Measurements from ENCODE around the gene B3GNT5.

The B3GNT5 gene

DNA sequence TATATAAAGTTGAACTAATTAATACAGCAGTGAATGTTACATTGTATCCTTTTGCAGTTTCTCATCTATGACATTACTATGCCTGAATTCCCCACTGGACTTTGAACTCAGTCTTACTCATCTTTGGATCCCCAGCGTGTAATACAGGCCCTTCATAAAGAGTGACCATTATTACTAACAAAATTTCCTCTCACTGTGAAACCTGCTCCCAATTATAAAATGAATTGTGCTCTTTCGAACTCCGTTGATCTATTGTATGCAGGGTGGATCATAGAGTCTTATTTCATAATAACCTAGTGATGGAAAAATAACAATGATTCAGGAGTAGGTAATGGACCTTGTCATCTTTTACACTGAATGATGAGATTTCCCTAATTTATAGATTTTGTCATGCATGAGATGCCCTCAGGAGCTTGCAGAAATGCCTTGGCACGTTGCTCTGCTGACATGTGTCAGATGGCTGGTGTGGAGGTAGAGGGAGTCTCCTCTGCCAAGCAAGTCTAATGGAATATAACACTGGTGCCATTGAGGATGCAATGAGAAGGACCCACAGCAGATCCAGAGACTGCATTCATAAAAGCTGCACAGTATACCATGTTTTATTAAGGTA, 25.5 kb downstream of the B3GNT5 start:
- DNase-seq, result no peak
- TF ChIP-seq, protein P1, sequence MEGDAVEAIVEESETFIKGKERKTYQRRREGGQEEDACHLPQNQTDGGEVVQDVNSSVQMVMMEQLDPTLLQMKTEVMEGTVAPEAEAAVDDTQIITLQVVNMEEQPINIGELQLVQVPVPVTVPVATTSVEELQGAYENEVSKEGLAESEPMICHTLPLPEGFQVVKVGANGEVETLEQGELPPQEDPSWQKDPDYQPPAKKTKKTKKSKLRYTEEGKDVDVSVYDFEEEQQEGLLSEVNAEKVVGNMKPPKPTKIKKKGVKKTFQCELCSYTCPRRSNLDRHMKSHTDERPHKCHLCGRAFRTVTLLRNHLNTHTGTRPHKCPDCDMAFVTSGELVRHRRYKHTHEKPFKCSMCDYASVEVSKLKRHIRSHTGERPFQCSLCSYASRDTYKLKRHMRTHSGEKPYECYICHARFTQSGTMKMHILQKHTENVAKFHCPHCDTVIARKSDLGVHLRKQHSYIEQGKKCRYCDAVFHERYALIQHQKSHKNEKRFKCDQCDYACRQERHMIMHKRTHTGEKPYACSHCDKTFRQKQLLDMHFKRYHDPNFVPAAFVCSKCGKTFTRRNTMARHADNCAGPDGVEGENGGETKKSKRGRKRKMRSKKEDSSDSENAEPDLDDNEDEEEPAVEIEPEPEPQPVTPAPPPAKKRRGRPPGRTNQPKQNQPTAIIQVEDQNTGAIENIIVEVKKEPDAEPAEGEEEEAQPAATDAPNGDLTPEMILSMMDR (IDR thresholded peaks at IDR 0.05; ENCODE audit: low read depth, low read length), result no peak

DNA sequence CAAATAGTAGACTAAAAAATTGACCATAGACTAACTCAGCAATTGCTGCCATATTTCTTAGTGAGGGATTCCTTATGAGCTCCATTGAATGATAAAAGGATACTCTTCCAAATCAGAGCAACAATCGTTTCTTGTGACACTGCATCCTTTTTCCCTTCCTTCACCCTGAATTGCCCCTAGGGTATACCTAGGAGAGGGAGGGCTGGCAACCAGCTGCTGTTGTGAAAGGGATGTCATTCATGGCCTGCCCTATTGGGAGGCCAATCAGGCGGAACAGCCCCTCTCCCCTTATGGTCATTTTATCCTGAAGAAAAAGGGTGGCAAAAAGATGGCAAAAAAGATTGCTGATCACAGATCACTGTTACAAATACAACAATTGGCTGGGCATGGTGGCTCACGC, 26.3 kb downstream of the B3GNT5 start:
- Histone ChIP-seq H3K4me1 (no peaks in the 10 kb centered on the region), H3K27me3 (no peaks in the 10 kb centered on the region), H3K36me3 (no peaks in the 10 kb centered on the region), H3K9me3 (no peaks in the 10 kb centered on the region), H3K4me3 (ENCODE audit: low read depth, low read length) (no peak overlapping the region)
- DNase-seq, result no peak
- TF ChIP-seq, protein P1 (IDR thresholded peaks at IDR 0.05; ENCODE audit: low read depth, low read length), result no peak

More for the DNA sequence above, 25.5 kb downstream of the B3GNT5 start:
- H3K36me3 ChIP-seq, result no peaks in the 10 kb centered on the region
- no peak overlapping the region for H3K4me3 ChIP-seq (ENCODE audit: low read depth, low read length)
- no peaks in the 10 kb centered on the region for H3K4me1 ChIP-seq
- no peaks in the 10 kb centered on the region for H3K9me3 ChIP-seq
- no peaks in the 10 kb centered on the region for H3K27me3 ChIP-seq

- Histone ChIP-seq H3K4me1 (peaks cover 4% of the 10 kb centered on the region; the same call in 1 of the 2 replicates), H3K4me3 (ENCODE audit: low read depth, low read length) (no peak overlapping the region), H3K9me3 (no peaks in the 10 kb centered on the region), H3K36me3 (no peaks in the 10 kb centered on the region), H3K27me3 (no peaks in the 10 kb centered on the region)
- TF ChIP-seq, protein P1 (IDR thresholded peaks at IDR 0.05; ENCODE audit: low read depth, low read length), result no peak
- DNase-seq, result no peak
These were observed 28.2 kb downstream of the B3GNT5 start for GRCh38 chr3:183281126-183281797.

- H3K27me3 ChIP-seq, result no peaks in the 10 kb centered on the region
- H3K4me3 ChIP-seq (ENCODE audit: low read depth, low read length), result no peak overlapping the region
- TF ChIP-seq, protein P1 (IDR thresholded peaks at IDR 0.05; ENCODE audit: low read depth, low read length), result no peak
- H3K4me1 ChIP-seq, result peaks cover 5% of the 10 kb centered on the region; the same call in 1 of the 2 replicates
- H3K36me3 ChIP-seq, result no peaks in the 10 kb centered on the region
- no peaks in the 10 kb centered on the region for H3K9me3 ChIP-seq
- DNase-seq, result no peak
These were observed 30.8 kb downstream of the B3GNT5 start for GRCh38 chr3:183283886-183284285.

DNA sequence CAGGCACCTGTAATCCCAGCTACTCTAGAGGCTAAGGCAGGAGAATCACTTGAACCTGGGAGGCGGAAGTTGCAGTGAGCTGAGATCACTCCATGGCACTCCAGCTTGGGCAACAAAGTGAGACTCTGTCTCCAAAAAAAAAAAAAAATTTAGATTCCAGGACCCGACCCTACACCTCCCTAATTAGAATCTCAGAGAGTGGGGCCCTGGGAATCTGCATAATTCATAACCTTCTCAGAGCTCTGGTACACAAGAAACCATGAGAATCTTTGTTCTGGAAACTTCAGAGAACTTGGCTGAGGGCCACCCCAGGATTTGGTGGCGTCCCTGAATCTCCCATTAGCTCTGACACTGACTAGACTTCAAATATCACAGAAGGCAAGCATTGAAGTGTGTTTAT, 31.5 kb downstream of the B3GNT5 start:
- H3K36me3 ChIP-seq, result no peaks in the 10 kb centered on the region
- H3K4me1 ChIP-seq, result peaks cover 5% of the 10 kb centered on the region; the same call in 1 of the 2 replicates
- H3K4me3 ChIP-seq (ENCODE audit: low read depth, low read length), result no peak overlapping the region
- no peaks in the 10 kb centered on the region for H3K9me3 ChIP-seq
- no peak for DNase-seq
- TF ChIP-seq, protein P1 (IDR thresholded peaks at IDR 0.05; ENCODE audit: low read depth, low read length), result no peak
- no peaks in the 10 kb centered on the region for H3K27me3 ChIP-seq

DNA sequence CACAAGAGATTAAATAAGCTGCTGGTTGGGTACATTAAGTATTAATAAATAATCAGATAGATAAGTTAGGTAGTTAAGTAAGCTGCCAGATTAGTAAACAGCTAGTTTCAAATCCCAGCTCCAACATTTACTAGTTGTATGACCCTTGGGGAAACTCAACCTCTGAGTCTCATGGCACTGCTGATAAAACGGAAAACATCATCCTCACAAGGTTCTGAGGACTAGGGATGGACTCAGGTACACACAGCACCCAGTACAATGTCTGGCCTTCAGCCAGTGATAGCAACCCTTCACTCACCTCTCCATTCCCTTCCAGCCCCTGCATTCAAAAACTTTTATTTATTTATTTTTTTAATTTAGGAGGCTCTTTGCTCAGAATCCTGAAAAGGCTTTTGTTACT, 32.3 kb downstream of the B3GNT5 start:
- DNase-seq, result no peak
- no peaks in the 10 kb centered on the region for H3K9me3 ChIP-seq
- peaks cover 5% of the 10 kb centered on the region; the same call in 1 of the 2 replicates for H3K4me1 ChIP-seq
- H3K36me3 ChIP-seq, result no peaks in the 10 kb centered on the region
- H3K27me3 ChIP-seq, result no peaks in the 10 kb centered on the region
- peak overlapping the region; percentile 21 for H3K4me3 ChIP-seq (ENCODE audit: low read depth, low read length)
- TF ChIP-seq, protein P1 (IDR thresholded peaks at IDR 0.05; ENCODE audit: low read depth, low read length), result no peak
